H9 (cell line): Measurements from ENCODE around the gene NQO1. TPM values are rescaled to one million over a fixed set of nuclear protein-coding genes. Genes with fewer than 3 reads are reported as not detected.

Experiments
- DNase-seq: peaks from one replicate; pipeline ENCODE4 v3.0.0-alpha.2; 2017
- H2AFZ ChIP-seq: one replicate; pipeline ENCODE4 v1.6.1; 2013; ENCODE audit warnings: mild to moderate bottlenecking, low read length, control low read depth, moderate library complexity
- H2AK5ac ChIP-seq: 2 replicates; pipeline ENCODE4 v1.6.1; 2013; ENCODE audit warnings: low read length, control low read depth, mixed read lengths; ENCODE audit not compliant: insufficient read length
- H2BK120ac ChIP-seq: one replicate; pipeline ENCODE4 v1.6.1; 2013; ENCODE audit warnings: low read depth, mild to moderate bottlenecking, low read length, control low read depth, inconsistent platforms; ENCODE audit not compliant: poor library complexity, severe bottlenecking
- H2BK12ac ChIP-seq: 2 replicates; pipeline ENCODE4 v1.6.1; 2013; ENCODE audit warnings: low read length, control low read depth, mixed read lengths, low read depth; ENCODE audit not compliant: insufficient read length
- H2BK15ac ChIP-seq: 2 replicates; pipeline ENCODE4 v1.6.1; 2013; ENCODE audit warnings: low read depth, low read length, control low read depth
- H2BK20ac ChIP-seq: one replicate; pipeline ENCODE4 v1.6.1; 2013; ENCODE audit warnings: low read depth, mild to moderate bottlenecking, low read length, control low read depth, inconsistent platforms; ENCODE audit not compliant: poor library complexity, severe bottlenecking
- H2BK5ac ChIP-seq: 2 replicates; pipeline ENCODE4 v1.6.1; 2013; ENCODE audit warnings: low read length, control low read depth, mixed read lengths; ENCODE audit not compliant: insufficient read length
- H3K14ac ChIP-seq: 2 replicates; pipeline ENCODE4 v1.6.1; 2013; ENCODE audit warnings: low read length, control low read depth; ENCODE audit not compliant: insufficient read depth
- H3K18ac ChIP-seq: 2 replicates; pipeline ENCODE4 v1.6.1; 2013; ENCODE audit warnings: low read depth, mild to moderate bottlenecking, mixed read lengths, low read length, control low read depth; ENCODE audit not compliant: insufficient read length
- H3K23ac ChIP-seq: 2 replicates; pipeline ENCODE4 v1.6.1; 2013; ENCODE audit warnings: low read length, control low read depth, mixed read lengths, low read depth; ENCODE audit not compliant: insufficient read length
- H3K23me2 ChIP-seq: 2 replicates; pipeline ENCODE4 v1.6.1; 2013; ENCODE audit warnings: low read depth, mild to moderate bottlenecking, mixed read lengths, low read length, control low read depth; ENCODE audit not compliant: insufficient read length, poor library complexity, severe bottlenecking
- H3K27ac ChIP-seq: 2 replicates; pipeline ENCODE4 v1.5.1; 2013; ENCODE audit warnings: low read length, control low read depth, mixed read lengths, low read depth; ENCODE audit not compliant: insufficient read length
- H3K27me3 ChIP-seq: 2 replicates; pipeline ENCODE4 v1.6.1; 2013; ENCODE audit warnings: low read length, control low read depth, inconsistent platforms; ENCODE audit not compliant: insufficient read depth
- H3K4ac ChIP-seq: 2 replicates; pipeline ENCODE4 v1.6.1; 2013; ENCODE audit warnings: low read depth, mild to moderate bottlenecking, control low read depth, inconsistent platforms, low read length, moderate library complexity
- H3K4me1 ChIP-seq: 2 replicates; pipeline ENCODE4 v1.6.1; 2013; ENCODE audit warnings: low read length, control low read depth, inconsistent platforms; ENCODE audit not compliant: insufficient read depth
- H3K4me2 ChIP-seq: 2 replicates; pipeline ENCODE4 v1.6.1; 2013; ENCODE audit warnings: low read length, control low read depth, mixed read lengths; ENCODE audit not compliant: insufficient read length, insufficient read depth
- H3K56ac ChIP-seq: 2 replicates; pipeline ENCODE4 v1.6.1; 2013; ENCODE audit warnings: low read depth, mild to moderate bottlenecking, mixed read lengths, low read length, control low read depth; ENCODE audit not compliant: insufficient read length
- H3K79me1 ChIP-seq: 2 replicates; pipeline ENCODE4 v1.6.1; 2013; ENCODE audit warnings: low read depth, mild to moderate bottlenecking, moderate library complexity, low read length, control low read depth, inconsistent platforms; ENCODE audit not compliant: insufficient read depth, poor library complexity, severe bottlenecking
- H3K79me2 ChIP-seq: 2 replicates; pipeline ENCODE4 v1.6.1; 2013; ENCODE audit warnings: low read length, control low read depth, inconsistent platforms; ENCODE audit not compliant: insufficient read depth
- H3K9ac ChIP-seq: 2 replicates; pipeline ENCODE4 v1.6.1; 2013; ENCODE audit warnings: low read length, control low read depth, mixed read lengths; ENCODE audit not compliant: insufficient read length; ENCODE audit errors: extremely low read depth
- H3K9me3 ChIP-seq: one replicate; pipeline ENCODE4 v1.6.1; 2013; ENCODE audit warnings: low read depth, low read length, inconsistent platforms; ENCODE audit not compliant: control insufficient read depth
- H3T11ph ChIP-seq: one replicate; pipeline ENCODE4 v1.6.1; 2013; ENCODE audit warnings: mild to moderate bottlenecking, low read length, control low read depth, inconsistent platforms
- H4K20me1 ChIP-seq: one replicate; pipeline ENCODE4 v1.6.1; 2013; ENCODE audit not compliant: control insufficient read depth, insufficient read length, insufficient read depth
- H4K5ac ChIP-seq: 2 replicates; pipeline ENCODE4 v1.6.1; 2013; ENCODE audit warnings: low read depth, mild to moderate bottlenecking, mixed read lengths, low read length, control low read depth; ENCODE audit not compliant: insufficient read length
- H4K8ac ChIP-seq: replicated peaks from 2 replicates; pipeline ENCODE4 v1.6.1; 2013; ENCODE audit warnings: low read length, control low read depth, mixed read lengths, low read depth; ENCODE audit not compliant: insufficient read length
- H4K91ac ChIP-seq: 2 replicates; pipeline ENCODE4 v1.6.1; 2013; ENCODE audit warnings: low read depth, mild to moderate bottlenecking, moderate library complexity, mixed read lengths, low read length, control low read depth; ENCODE audit not compliant: insufficient read length
- H3K27ac Mint-ChIP-seq, 3 experiments: 2 replicates in 2 of 3; 3 replicates in 1 of 3; pipeline ENCODE4 v1.8.0; 2020 to 2021; ENCODE audit warnings: mixed read lengths in 3 of 3, mild to moderate bottlenecking in 1 of 3, moderate library complexity in 1 of 3
- H3K27me3 Mint-ChIP-seq: 2 replicates; pipeline ENCODE4 v1.8.0; 2021; ENCODE audit warnings: low read depth, mild to moderate bottlenecking, moderate library complexity, mixed read lengths
- H3K36me3 Mint-ChIP-seq, 3 experiments: 2 replicates in 2 of 3; 3 replicates in 1 of 3; pipeline ENCODE4 v1.8.0; 2020 to 2021; ENCODE audit warnings: low read depth in 3 of 3, mixed read lengths in 3 of 3; ENCODE audit not compliant: insufficient read depth in 1 of 3
- H3K4me1 Mint-ChIP-seq, 2 experiments: 2 replicates each; pipeline ENCODE4 v1.8.0; 2020; ENCODE audit warnings: mixed read lengths in 2 of 2
- H3K4me3 Mint-ChIP-seq, 2 experiments: 2 replicates in 1 of 2; 3 replicates in 1 of 2; pipeline ENCODE4 v1.8.0; 2020 to 2021; ENCODE audit warnings: mild to moderate bottlenecking in 2 of 2, mixed read lengths in 2 of 2, moderate library complexity in 1 of 2
- H3K9me3 Mint-ChIP-seq, 2 experiments: 2 replicates in 1 of 2; 3 replicates in 1 of 2; pipeline ENCODE4 v1.8.0; 2020; ENCODE audit warnings: mild to moderate bottlenecking in 2 of 2, mixed read lengths in 2 of 2, moderate library complexity in 1 of 2
- CTCF ChIP-seq: fragments of 200-600 bp; sonication (generic); conservative IDR thresholded peaks from 3 replicates; pipeline ENCODE4 v1.8.0; 2021; ENCODE audit warnings: antibody characterized with exemption, mild to moderate bottlenecking
- WGBS: extraction: QIAGEN DNeasy Blood & Tissue Kit; methylation state at CpG from one replicate; pipeline ENCODE4 v1.1.7; 2013; ENCODE audit warnings: missing lambda C conversion rate, low lambda C conversion rate, mixed read lengths; ENCODE audit not compliant: insufficient read length; ENCODE audit errors: extremely low coverage; 5-methylcytosine and 5-hydroxymethylcytosine counted together
- total RNA-seq: library from RNA; stranded (reverse); gene quantifications from 2 replicates; pipeline ENCODE4 v1.2.1, GENCODE V29; 2021

NQO1 gene
- total RNA-seq, 1 experiment from 2014 or later, result 64.6 TPM

- WGBS, result no CpG with 5 or more reads among the region's 6 CpGs
- H2BK15ac ChIP-seq, result no peak overlapping the region
- Mint-ChIP-seq H3K9me3 (peaks cover 0 to 3% of the 10 kb centered on the region in 2 experiments; a peak in 2 of 5 replicates), H3K27ac (peak overlapping the region in 1 of 3 experiments; percentile 21; a peak in 2 of 7 replicates), H3K27me3 (no peaks in the 10 kb centered on the region), H3K4me1 (peaks cover 6 to 8% of the 10 kb centered on the region in 2 experiments; a peak in 3 of 4 replicates), H3K4me3 (no peak overlapping the region), H3K36me3 (peaks cover 0 to 2% (median 2%) of the 10 kb centered on the region in 3 experiments; a peak in 4 of 7 replicates)
- H3K9ac ChIP-seq, result no peak overlapping the region
- H4K20me1 ChIP-seq, result no peaks in the 10 kb centered on the region
- H2BK20ac ChIP-seq, result no peak overlapping the region
- peaks cover 4% of the 10 kb centered on the region for H3K79me1 ChIP-seq
- no peak overlapping the region for H4K8ac ChIP-seq
- no peak overlapping the region for H3K23ac ChIP-seq
- no peak overlapping the region for H2AFZ ChIP-seq
- H3K23me2 ChIP-seq, result no peaks in the 10 kb centered on the region
- no peak overlapping the region for H3K18ac ChIP-seq
- no peak overlapping the region for H3K27ac ChIP-seq
- no peak overlapping the region for H2BK12ac ChIP-seq
- H3K4me1 ChIP-seq, result no peaks in the 10 kb centered on the region
- H3K4ac ChIP-seq, result no peak overlapping the region
- no peaks in the 10 kb centered on the region for H3K9me3 ChIP-seq
- no peak for TF ChIP-seq CTCF
- DNase-seq, result no peak
- no peak overlapping the region for H2BK5ac ChIP-seq
- H3T11ph ChIP-seq, result no peak overlapping the region
- H4K5ac ChIP-seq, result no peak overlapping the region
- no peak overlapping the region for H4K91ac ChIP-seq
- H3K4me2 ChIP-seq, result no peak overlapping the region
- peaks cover 11% of the 10 kb centered on the region; the same call in 1 of the 2 replicates for H3K79me2 ChIP-seq
- H3K56ac ChIP-seq, result no peak overlapping the region
- no peak overlapping the region for H2AK5ac ChIP-seq
- no peak overlapping the region for H2BK120ac ChIP-seq
- H3K27me3 ChIP-seq, result no peaks in the 10 kb centered on the region
- no peak overlapping the region for H3K14ac ChIP-seq
Measured at GRCh38 chr16:69768666-69769065, 42.3 kb upstream of the NQO1 start.
